AG04450 (cell line): ENCODE data around the gene EXOC6. TPM values are rescaled to one million over a fixed set of nuclear protein-coding genes. Genes with fewer than 3 reads are reported as not detected.
A peak's percentile ranks its signal among the peaks of the same experiment; 100 is the strongest.

Experiments
- CTCF ChIA-PET: fragments of 300-600, 350-600 bp; formaldehyde crosslinking; extraction: SDS; loops from one replicate; lab custom pipeline; 2022; ENCODE audit warnings: antibody characterized with exemption, inconsistent platforms; lab: Charles Lee
- POLR2A ChIA-PET: fragments of 350-600 bp; formaldehyde crosslinking; extraction: SDS; loops from one replicate; lab custom pipeline; 2021; ENCODE audit warnings: antibody characterized with exemption, inconsistent platforms; lab: Yijun Ruan, JAX
- DNase-seq: peaks from one replicate; pipeline ENCODE4 v3.0.0-alpha.2; 2011; ENCODE audit warnings: low read depth, low spot score
- H3K27ac ChIP-seq: one replicate; pipeline ENCODE4 v1.5.1; 2012; ENCODE audit warnings: low read depth, low read length, control low read depth
- H3K27me3 ChIP-seq: one replicate; pipeline ENCODE4 v1.6.0; 2012; ENCODE audit warnings: low read length; ENCODE audit not compliant: control insufficient read depth, insufficient read depth
- H3K4me3 ChIP-seq: 2 replicates; pipeline ENCODE4 v1.5.1; 2011; ENCODE audit warnings: mild to moderate bottlenecking, low read depth, low read length, control low read depth
- H3K9me3 ChIP-seq: 2 replicates; pipeline ENCODE4 v1.5.1; 2012; ENCODE audit warnings: low read length; ENCODE audit not compliant: control insufficient read depth, insufficient read depth
- polyA plus RNA-seq: library from polyadenylated mRNA; depleted of rRNA; stranded (reverse); fragments of >200 nt; gene quantifications from 2 replicates; pipeline ENCODE4 v1.2.3, GENCODE V29; 2011
- TF ChIP-seq, protein P1 (sequence below): IDR thresholded peaks from 2 replicates; pipeline ENCODE4 v1.5.1; 2011; ENCODE audit warnings: low read depth, low read length, control low read depth, inconsistent platforms

The EXOC6 gene
- polyA plus RNA-seq, 1 experiment, result 21.8 TPM

DNA sequence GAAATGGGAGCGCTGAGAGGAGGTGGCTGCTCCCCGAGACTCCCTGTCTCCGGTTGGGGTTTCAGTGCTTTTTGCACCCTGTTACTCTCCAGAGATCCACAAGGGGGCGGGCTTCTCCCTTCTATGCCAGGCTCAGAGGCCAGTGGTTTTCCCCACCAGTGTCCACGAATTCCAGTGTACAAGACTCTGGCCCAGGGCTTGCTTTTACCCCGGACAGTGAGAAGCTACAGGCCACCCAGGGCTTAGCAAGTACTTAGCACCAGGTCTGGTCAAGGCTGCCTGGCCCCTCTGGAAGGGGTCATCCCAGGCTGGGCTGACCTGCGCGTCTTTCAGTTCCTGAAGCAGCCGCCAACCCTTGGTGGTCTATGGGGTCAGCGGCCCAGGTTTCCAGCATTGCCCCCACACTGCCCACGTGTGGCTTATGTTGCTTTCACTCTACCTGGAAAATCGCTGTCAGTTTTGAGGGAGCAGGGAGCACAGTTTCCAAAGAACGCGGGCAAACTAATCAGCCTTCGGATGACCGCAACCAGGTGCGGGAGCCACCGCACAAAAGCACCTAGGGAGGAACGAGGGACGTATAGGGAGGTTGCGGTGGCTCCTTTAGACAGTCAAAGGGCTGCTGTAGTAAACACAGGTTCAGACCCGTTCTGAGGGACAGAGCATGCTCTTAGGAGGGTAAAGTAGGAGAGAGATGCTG, 232.2 kb downstream of the EXOC6 start:
- ChIA-PET CTCF (interaction anchor here (0.6 to 3.9 kb wide), 76 partner anchors 8 to 600 kb away, joined by 3 to 39 read pairs (median 4); no protein-coding TSS in a partner anchor), POLR2A (no interaction called here)
- Histone ChIP-seq H3K9me3 (no peaks in the 10 kb centered on the region), H3K27me3 (peaks cover 31% of the 10 kb centered on the region), H3K4me3 (peak overlapping the region; percentile 29; the same call in 1 of the 2 replicates), H3K27ac (no peak overlapping the region)
- DNase-seq, result no peak
- TF ChIP-seq, protein P1, sequence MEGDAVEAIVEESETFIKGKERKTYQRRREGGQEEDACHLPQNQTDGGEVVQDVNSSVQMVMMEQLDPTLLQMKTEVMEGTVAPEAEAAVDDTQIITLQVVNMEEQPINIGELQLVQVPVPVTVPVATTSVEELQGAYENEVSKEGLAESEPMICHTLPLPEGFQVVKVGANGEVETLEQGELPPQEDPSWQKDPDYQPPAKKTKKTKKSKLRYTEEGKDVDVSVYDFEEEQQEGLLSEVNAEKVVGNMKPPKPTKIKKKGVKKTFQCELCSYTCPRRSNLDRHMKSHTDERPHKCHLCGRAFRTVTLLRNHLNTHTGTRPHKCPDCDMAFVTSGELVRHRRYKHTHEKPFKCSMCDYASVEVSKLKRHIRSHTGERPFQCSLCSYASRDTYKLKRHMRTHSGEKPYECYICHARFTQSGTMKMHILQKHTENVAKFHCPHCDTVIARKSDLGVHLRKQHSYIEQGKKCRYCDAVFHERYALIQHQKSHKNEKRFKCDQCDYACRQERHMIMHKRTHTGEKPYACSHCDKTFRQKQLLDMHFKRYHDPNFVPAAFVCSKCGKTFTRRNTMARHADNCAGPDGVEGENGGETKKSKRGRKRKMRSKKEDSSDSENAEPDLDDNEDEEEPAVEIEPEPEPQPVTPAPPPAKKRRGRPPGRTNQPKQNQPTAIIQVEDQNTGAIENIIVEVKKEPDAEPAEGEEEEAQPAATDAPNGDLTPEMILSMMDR, result peak; percentile 86

DNA sequence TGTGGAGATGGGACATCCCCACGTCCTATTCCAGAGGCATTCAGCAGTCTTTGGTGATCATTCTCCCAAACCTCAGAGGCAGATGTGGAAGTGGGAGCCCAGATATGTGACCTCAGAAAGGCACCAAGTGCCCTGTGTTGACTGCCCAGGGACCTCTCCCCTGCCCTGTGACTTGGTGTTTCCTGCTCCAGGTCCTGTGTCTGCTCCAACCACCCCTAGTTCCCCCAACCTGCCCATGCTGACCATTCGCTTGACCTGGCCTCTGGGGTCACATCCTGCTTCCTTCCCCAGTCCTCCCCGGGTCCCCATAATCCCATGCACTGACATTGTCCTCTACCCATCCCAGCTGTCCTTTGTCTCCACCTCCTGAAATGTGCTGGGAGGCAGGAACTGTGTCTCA, 233.0 kb downstream of the EXOC6 start:
- POLR2A ChIA-PET, result no interaction called here
- CTCF ChIA-PET, result interaction anchor here (0.6 to 3.9 kb wide), 20 partner anchors 9 to 709 kb away, joined by 3 to 39 read pairs (median 8); no protein-coding TSS in a partner anchor
- no peak overlapping the region for H3K27ac ChIP-seq
- DNase-seq, result no peak
- H3K27me3 ChIP-seq, result peaks cover 29% of the 10 kb centered on the region
- TF ChIP-seq, protein P1, result no peak
- H3K4me3 ChIP-seq, result no peak overlapping the region
- no peaks in the 10 kb centered on the region for H3K9me3 ChIP-seq

DNA sequence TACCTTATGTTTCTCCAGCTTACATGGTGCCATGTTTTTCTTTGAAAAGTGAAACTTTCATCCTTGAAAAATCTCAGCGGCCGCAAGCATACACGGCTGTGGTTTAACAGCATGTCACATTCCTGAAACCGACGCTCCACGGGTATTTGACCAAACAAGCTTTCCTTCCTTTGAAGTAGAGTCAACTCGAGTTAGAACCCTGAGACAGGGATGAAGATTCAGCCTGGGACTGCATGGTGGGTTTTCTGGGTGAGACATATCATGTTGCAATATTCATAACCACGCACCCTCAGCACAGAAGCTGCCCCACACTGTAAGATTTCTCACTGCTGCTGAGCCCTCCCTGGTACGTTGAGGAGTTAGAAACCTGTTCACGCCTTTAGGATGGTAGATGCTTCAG, 233.5 kb downstream of the EXOC6 start:
- CTCF ChIA-PET, result interaction anchor here (0.6 to 3.9 kb wide), 8 partner anchors 12 to 710 kb away, joined by 3 to 39 read pairs (median 14); no protein-coding TSS in a partner anchor
- H3K27ac ChIP-seq, result no peak overlapping the region

DNA sequence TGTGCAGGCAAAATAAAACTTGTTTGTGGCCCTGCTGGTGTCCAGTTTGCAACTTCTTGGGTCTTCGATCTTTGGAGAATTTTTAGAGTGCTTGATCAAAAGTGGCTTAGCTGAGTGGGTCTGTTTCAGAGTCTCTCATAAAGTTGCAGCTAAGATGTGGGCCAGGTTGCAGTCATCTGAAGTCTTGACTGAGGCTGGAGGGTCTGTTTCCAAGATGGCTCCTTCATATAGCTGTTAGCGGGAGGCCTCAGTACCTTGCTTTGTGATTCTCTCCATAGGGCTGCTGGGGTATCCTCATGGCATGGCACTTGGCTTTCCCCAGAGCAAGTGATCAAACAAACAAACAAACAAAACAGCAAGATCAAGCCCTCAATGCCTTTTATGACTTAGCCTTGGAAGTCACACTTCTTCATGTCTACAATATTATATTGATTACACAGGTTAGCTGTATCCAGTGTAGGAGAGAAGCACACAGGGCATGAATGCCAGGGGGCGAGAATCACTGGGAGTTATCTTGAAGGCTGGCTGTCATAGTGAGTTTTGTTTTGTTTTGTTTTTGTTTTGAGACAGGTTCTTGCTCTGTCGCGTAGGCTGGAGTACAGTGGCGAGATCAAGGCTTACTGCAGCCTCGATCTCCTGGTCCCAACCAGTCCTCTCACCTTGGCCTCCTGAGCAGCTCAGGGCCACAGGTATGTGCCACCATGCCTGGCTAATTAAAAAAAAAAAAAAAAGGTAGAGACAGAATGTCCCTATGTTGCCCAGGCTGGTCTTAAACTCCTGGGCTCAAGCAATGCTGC, 235.6 kb downstream of the EXOC6 start:
- no peak for DNase-seq
- POLR2A ChIA-PET, result no interaction called here
- Histone ChIP-seq H3K27me3 (peaks cover 29% of the 10 kb centered on the region), H3K4me3 (no peak overlapping the region), H3K9me3 (no peaks in the 10 kb centered on the region), H3K27ac (no peak overlapping the region)
- CTCF ChIA-PET, result interaction anchor here (1.1 kb wide), 1 partner anchor 11 kb away, joined by 3 read pairs; no protein-coding TSS in a partner anchor
- TF ChIP-seq, protein P1, result no peak

More for the DNA sequence above, 233.5 kb downstream of the EXOC6 start:
- POLR2A ChIA-PET, result no interaction called here
- TF ChIP-seq, protein P1, result no peak
- DNase-seq, result no peak
- H3K9me3 ChIP-seq, result no peaks in the 10 kb centered on the region
- H3K27me3 ChIP-seq, result peaks cover 25% of the 10 kb centered on the region
- no peak overlapping the region for H3K4me3 ChIP-seq
